NCI-H526 (cell line): Measurements from ENCODE around the gene SYPL1.
A peak's percentile ranks its signal among the peaks of the same experiment; 100 is the strongest.

Experiments
- DNase-seq, 2 experiments: peaks; one replicate each; lab custom pipeline; 2025; lab: John Stamatoyannopoulos, UW

Gene SYPL1

GRCh38 chr7:106050002-106050745 is 61.9 kb downstream of the SYPL1 start:
- peak in 1 of 2 experiments; percentile 21 for DNase-seq

DNA sequence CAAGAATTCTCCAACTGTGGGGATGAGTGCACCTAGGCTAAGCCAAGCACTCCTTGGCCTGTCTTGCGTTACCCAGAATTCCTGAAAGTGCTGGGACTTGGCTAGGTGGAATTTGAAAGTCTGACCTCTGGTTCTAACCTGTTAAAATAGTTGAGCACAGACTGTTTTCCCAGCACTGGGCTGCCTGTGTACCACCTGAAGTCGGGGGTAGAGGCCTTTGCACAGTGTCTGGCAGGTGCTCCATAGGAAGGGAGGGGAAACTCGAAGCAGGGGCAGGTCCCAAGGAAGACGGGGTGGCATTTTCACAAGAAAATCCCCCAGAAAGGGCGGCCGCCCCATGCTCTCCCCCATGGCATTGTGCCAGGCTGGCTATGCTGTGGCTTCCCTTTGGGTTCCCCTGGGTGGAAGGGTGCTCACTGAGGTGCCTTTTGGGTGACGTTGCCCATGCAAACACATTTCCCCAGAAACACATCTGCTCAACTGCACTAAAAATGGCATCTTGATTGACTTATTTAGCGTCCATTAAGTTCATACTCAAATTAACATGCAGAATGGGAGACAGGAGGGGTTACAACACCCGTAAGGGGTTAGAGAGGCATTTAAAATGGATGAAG is 62.9 kb downstream of the SYPL1 start:
- DNase-seq = no peak

DNA sequence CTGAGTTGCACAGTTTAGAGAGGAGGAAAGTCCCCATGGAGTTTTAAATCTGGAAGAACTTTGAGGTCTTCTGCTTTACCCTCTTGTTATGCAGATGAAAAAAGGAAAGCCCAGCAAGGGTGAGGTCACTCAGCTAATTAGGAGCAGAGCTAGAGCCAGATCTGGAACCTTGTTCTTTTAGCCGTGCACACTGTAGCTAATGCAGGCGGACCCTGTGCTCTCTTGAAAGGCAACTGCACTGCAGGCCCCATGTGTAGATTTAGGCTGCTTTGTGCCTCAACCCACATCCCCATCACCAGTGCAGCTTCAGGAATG is 63.4 kb downstream of the SYPL1 start:
- no peak for DNase-seq

- DNase-seq = no peak
Measured at GRCh38 chr7:106047818-106048705, 64.0 kb downstream of the SYPL1 start.

- DNase-seq = no peak
Measured at GRCh38 chr7:106047184-106047583, 64.9 kb downstream of the SYPL1 start.

- no peak for DNase-seq
Measured at GRCh38 chr7:106045586-106045985, 66.5 kb downstream of the SYPL1 start.

DNA sequence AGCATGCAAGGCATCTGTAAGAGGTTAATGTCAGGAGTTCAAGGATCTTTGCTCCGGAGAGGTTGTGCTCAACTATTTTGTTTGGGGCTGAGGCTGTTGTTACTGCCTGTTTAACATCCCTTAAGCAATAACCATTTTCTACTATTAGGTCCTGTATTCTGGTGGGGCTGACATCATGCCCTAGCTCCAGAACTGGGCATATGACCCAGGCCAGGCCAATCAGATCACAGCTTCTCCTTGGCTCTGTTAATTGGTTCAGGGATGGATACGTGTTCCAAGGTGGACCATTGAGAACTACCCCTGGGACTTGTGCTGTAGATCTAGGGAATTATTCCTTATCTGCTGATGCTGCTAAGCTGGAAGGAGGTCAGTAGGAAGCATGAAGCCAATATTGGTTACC is 67.0 kb downstream of the SYPL1 start:
- no peak for DNase-seq

- no peak for DNase-seq
Measured at GRCh38 chr7:106042196-106042611, 69.9 kb downstream of the SYPL1 start.

- DNase-seq = peak; percentile 21 to 83
Measured at GRCh38 chr7:106041140-106041717, 70.9 kb downstream of the SYPL1 start.
